ENCODE measurements around the gene S100G.

Gene S100G

GRCh38 chrX:16639966-16640365 lies 10.0 kb upstream of the S100G start:
- Histone ChIP-seq H3K27ac (no peak overlapping the region), H3K4me3 (ENCODE audit: low read depth, low read length) (no peak overlapping the region), H3K9me3 (ENCODE audit: severe bottlenecking) (no peaks in the 10 kb centered on the region), H3K27me3 (ENCODE audit: insufficient read depth, low read depth, severe bottlenecking) (no peaks in the 10 kb centered on the region), H3K36me3 (peaks cover 17% of the 10 kb centered on the region)
- no peak for DNase-seq
- no peak for TF ChIP-seq CTCF (IDR thresholded peaks at IDR 0.05; ENCODE audit: low read depth, low read length)

DNA sequence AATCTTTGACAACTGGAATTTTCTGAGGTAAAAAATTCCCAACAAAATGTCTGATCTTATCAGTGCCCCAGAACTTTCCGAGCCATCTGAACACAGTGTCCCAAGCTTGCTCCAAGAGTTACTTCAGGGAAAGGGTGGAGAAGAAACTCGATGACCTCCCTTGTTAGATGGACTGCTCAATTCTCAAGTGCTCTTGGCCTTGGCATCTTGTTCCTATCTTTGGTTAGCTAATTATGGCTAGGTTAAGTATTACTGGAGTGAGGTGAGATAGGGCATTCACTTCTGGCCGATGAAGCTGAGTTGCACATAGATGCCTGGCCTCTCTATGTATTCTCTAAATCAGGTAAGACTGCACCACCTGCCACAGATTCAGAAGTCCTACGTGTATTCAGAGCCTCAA lies 9.1 kb upstream of the S100G start:
- no peak for DNase-seq

GRCh38 chrX:16643176-16643575 lies 6.8 kb upstream of the S100G start:
- no peak for DNase-seq
- Histone ChIP-seq H3K9me3 (ENCODE audit: severe bottlenecking) (no peaks in the 10 kb centered on the region), H3K27me3 (ENCODE audit: insufficient read depth, low read depth, severe bottlenecking) (no peaks in the 10 kb centered on the region), H3K27ac (no peak overlapping the region), H3K4me3 (ENCODE audit: low read depth, low read length) (no peak overlapping the region), H3K36me3 (peaks cover 11% of the 10 kb centered on the region)
- no peak for TF ChIP-seq CTCF (IDR thresholded peaks at IDR 0.05; ENCODE audit: low read depth, low read length)

More for the DNA sequence above, 9.1 kb upstream of the S100G start:
- H3K9me3 ChIP-seq (ENCODE audit: severe bottlenecking), result no peaks in the 10 kb centered on the region
- TF ChIP-seq CTCF (IDR thresholded peaks at IDR 0.05; ENCODE audit: low read depth, low read length), result no peak
- H3K36me3 ChIP-seq, result peaks cover 17% of the 10 kb centered on the region
- no peaks in the 10 kb centered on the region for H3K27me3 ChIP-seq (ENCODE audit: insufficient read depth, low read depth, severe bottlenecking)
- H3K27ac ChIP-seq, result no peak overlapping the region
- H3K4me3 ChIP-seq (ENCODE audit: low read depth, low read length), result no peak overlapping the region

DNA sequence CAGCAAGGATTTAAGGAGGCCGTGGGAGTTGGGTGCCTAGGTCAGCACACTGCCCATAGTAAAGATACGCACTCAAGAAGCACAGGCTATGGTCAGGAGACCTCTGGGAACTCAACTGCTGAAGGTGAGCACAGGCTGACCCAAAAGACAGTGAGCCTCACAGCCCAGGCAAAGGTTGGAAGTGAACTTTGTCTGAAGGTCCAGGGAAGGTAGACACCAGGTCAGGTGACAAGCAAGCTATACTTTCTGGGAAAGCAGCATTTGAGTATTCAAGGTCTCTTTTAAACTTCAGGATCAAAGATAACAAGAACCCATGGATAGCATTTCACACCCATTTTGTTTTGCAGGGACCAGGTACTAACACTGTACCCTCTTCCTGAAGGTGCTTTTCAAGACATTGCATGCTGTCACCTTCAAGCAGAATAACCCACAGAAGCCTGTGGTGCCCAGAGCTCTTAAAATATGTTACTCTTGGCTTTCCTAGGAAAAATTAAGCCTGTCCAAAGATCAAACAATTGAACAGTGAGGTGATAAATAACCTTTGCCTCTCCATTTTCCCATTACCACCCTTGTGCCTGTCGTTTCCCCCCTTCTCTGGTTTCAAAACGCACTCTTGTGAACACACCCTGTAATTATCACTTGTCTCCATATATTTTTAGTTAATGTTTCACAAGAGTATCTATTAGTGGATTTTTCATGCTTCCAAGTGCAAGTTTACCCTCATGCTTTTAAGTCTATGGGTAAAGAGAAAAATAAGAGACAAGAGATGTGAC lies 3.4 kb upstream of the S100G start:
- TF ChIP-seq CTCF (IDR thresholded peaks at IDR 0.05; ENCODE audit: low read depth, low read length), result no peak

DNA sequence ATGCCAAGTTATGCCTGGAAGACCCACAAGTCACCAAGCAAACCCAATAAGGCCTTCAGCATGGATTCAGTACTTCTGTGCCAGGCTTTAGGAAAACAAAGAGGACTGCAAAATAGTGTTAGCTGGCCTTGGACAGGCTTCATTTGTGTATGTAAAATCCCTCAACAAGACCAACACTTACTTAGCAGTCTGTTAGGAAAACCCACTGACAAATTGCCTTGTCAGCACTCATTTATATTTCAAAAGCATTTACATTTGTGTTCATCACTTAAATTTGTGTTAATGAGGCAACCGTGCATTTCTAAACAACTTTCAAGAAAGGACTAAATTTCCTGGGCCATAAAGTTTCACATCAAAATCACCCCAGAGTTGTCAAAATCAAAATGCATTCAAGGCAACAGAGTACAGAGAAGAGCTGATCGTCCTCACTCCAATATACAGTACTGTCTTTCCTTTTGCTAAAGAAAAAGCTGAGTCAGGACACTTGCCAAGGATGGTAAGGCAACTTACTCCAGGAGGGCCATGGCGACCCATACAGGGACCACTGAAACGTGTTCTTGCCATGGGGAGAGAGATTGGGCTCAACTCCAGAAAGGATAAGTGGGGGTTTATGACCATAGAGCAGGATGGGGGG lies 1.6 kb downstream of the S100G start:
- H3K9me3 ChIP-seq (ENCODE audit: severe bottlenecking), result no peaks in the 10 kb centered on the region
- H3K27me3 ChIP-seq (ENCODE audit: insufficient read depth, low read depth, severe bottlenecking), result no peaks in the 10 kb centered on the region
- peaks cover 4% of the 10 kb centered on the region for H3K36me3 ChIP-seq
- TF ChIP-seq CTCF (IDR thresholded peaks at IDR 0.05; ENCODE audit: low read depth, low read length), result no peak
- H3K27ac ChIP-seq, result no peak overlapping the region
- no peak for DNase-seq
- H3K4me3 ChIP-seq (ENCODE audit: low read depth, low read length), result no peak overlapping the region

More for the DNA sequence above, 3.4 kb upstream of the S100G start:
- Histone ChIP-seq H3K27me3 (ENCODE audit: insufficient read depth, low read depth, severe bottlenecking) (no peaks in the 10 kb centered on the region), H3K9me3 (ENCODE audit: severe bottlenecking) (no peaks in the 10 kb centered on the region), H3K36me3 (peaks cover 4% of the 10 kb centered on the region), H3K27ac (no peak overlapping the region), H3K4me3 (ENCODE audit: low read depth, low read length) (no peak overlapping the region)
- DNase-seq, result no peak
